ENCODE measurements around the gene MAGEB2. TPM values are rescaled to one million over a fixed set of nuclear protein-coding genes. Genes with fewer than 3 reads are reported as not detected.
"Not testable (repeated sequence)": the region's sequence is repeated elsewhere in the genome, so short reads cannot be mapped to it uniquely, and the experiment has no call there.

The MAGEB2 gene
- total RNA-seq = not detected in 2 replicates

DNA sequence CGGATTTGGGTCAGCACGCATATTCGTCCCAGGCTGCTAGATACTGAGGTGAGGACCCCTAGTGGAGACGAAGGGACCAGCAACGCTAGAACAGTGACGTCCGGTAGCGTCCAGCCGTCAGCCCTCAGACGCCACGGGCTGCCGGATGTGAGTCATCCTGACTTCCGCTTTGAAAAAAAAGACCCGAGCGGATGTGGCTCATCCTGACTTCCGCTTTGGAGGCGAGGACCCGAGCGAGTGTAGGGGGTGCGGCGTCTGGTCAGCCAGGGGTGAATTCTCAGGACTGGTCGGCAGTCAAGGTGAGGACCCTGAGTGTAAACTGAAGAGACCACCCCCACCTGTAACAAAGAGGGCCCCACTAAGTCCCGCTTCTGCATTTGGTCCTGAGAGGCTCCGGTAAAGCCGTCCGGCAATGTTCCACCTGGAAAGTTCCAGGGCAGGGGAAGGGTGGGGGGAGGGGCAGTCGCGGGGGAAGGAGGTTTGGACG is at the start of gene MAGEB2:
MAGEB2 (plus strand) TSS at position 207 of the 487 bp plus-strand sequence. CDS start 3,018 bp downstream, outside the sequence.
- DNase-seq = no peak

DNA sequence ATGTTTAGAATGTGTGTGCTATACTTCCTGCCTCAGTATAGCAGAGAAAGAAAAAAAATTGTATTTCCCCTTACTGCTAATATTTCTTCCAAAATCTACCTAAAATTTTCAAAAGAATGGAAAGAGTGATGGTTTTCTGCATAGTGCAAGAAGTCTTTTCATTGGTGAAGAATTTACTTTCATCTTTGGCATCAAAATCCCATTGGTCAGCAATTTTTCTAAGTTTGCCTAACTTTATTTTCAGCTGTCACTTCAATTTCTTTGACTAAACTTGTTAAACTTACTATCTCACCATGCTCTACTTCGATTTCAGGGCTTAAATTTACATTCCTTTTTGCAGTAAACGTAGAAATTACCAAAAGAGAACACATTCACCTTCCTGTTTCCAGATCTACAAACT is 44.5 kb upstream of the MAGEB2 start:
- DNase-seq = no peak

DNA sequence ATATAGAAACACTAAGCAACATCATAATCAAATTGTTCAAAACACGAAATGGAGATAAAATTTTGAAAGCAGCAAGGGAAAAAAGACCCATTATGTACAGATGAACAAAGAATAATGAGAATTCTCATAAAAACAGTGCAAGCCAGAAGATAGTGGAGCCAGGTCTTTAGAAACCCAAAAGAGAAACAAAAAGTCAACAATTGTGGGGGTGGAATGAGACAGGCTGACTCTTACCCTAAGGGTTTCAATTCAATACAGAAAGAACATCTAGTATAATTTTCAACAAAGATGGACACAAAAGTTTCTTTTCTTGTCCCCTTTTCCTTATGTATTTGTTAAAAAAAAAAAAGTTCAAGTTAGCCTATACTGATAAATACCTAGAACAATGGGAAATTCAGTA is 34.0 kb upstream of the MAGEB2 start:
- DNase-seq = no peak

GRCh38 chrX:30183554-30183953 is 31.8 kb upstream of the MAGEB2 start:
- DNase-seq = no peak

GRCh38 chrX:30190426-30190825 is 24.9 kb upstream of the MAGEB2 start:
- DNase-seq = no peak

- DNase-seq = not testable (repeated sequence)
Measured at GRCh38 chrX:30193910-30194309, 21.5 kb upstream of the MAGEB2 start.

- peak; percentile 6 for DNase-seq
Measured at GRCh38 chrX:30196322-30196721, 19.0 kb upstream of the MAGEB2 start.

- DNase-seq = no peak
Measured at GRCh38 chrX:30212172-30212571, 3.2 kb upstream of the MAGEB2 start.

DNA sequence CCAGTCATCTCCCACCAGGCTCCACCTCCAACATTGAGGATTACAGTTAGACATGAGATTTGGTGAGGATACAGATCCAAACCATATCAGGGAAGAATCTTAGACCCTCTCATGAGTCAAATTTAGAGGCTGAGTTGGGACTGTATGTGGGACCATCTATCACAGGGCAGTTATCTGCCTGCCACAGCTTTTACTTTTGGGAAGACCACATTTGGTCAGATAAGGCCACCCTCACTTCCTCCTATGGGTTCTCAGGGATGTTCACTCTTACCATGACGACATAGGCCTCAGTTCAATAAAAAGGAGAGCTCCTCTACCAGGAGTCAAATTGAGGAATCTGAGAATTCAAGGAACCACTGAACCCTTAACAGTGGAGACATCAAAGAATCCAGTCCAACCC is 2.1 kb downstream of the MAGEB2 start:
- no peak for DNase-seq

- DNase-seq = no peak
Measured at GRCh38 chrX:30219372-30219771, 4.0 kb downstream of the MAGEB2 start.

DNA sequence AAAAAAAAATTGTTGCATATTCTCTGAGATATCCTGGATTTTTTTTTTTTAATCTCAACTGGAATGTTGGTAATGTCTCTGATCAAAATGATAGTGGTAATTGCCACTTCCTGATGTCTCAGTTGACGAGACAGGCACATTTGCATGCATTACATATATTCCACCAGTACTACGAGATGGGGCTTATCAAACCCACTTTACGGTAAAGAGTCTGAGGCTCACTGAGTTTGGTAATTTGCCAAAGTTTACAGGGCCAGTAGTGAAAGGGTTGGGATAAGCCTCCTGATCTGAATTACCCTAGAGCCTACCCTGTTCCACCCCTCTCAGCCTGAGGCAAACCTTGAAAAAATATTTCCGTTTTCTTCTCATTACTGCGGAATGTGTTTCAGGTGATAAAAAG is 5.3 kb downstream of the MAGEB2 start:
- DNase-seq = no peak

DNA sequence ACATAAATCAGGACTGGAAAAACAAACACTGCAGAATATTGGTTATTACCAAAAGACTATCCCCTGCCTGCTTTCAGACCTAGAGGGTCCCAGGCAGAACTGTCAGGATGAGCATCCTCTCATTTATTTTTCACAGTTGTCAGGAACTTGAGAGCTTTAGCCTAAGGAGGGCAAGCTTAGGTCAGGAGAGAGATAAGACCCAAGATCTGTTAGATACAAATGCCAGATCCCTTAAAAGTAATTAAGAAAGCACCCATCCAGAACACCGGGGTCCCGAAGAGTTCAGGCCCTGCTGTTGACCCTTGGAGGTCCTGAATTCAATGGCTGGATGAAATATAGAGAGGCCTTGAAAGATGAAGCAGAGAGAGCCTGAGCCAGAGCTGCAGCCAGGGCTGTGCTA is 9.2 kb downstream of the MAGEB2 start:
- no peak for DNase-seq

DNA sequence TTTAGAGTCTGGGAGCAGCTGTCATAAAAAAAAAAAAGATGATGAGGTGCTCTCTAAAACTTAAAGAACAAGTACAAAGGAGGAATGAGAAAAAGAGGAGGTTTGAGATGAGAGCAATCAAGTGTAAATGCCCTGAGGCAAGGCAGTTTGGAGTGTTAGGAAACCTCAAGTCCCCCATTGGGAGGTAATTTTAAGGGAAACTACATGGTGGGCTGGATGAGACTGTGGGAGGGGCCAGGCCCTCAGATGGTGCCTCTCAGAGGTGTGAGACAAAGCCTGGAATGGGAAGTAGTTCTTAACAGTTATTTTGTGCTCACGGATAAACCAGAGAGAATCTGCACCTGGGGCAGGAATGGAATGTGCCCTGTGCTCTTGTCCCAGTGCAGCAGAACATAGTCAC is 13.2 kb downstream of the MAGEB2 start:
- no peak for DNase-seq

GRCh38 chrX:30230395-30230794 is 15.0 kb downstream of the MAGEB2 start, which contains the start of gene MAGEB3:
Gene MAGEB3 (plus strand): TSS chrX:30230657. CDS start chrX:30235925, 5,268 bp downstream.
- DNase-seq = no peak

GRCh38 chrX:30241724-30242415 is 26.5 kb downstream of the MAGEB2 start, which contains the start of gene MAGEB4:
Gene MAGEB4 (plus strand): TSS chrX:30242000. CDS start chrX:30242136, 136 bp downstream.
- no peak for DNase-seq

GRCh38 chrX:30246769-30247489 is 31.6 kb downstream of the MAGEB2 start, which contains the start of gene MAGEB1:
Gene MAGEB1 (plus strand): TSS chrX:30247146. CDS start chrX:30250494, 3,348 bp downstream.
- no peak for DNase-seq

GRCh38 chrX:30248854-30249253 is 33.5 kb downstream of the MAGEB2 start:
- DNase-seq = no peak

GRCh38 chrX:30253257-30253656 is 37.9 kb downstream of the MAGEB2 start:
- no peak for DNase-seq

DNA sequence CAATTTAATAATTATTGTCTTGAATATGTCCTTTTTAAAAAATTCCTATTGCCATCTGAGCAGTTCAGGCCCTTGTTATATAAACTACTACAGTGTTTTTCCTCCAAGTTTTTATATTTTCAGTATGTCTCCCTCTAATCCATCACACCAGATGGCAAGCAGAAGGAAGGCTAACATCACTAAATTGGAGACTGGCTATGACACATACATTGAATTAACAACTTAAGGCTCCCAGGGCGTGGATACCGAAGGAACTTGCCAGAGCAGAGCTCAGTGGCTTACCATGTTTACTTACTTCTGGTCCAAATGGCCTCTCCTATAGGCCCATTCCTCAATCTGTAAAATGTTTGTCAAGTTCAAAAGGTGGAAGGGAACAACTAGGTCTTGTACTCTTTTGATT is 44.6 kb downstream of the MAGEB2 start:
- DNase-seq = no peak

GRCh38 chrX:30261012-30261411 is 45.6 kb downstream of the MAGEB2 start:
- DNase-seq = no peak

DNA sequence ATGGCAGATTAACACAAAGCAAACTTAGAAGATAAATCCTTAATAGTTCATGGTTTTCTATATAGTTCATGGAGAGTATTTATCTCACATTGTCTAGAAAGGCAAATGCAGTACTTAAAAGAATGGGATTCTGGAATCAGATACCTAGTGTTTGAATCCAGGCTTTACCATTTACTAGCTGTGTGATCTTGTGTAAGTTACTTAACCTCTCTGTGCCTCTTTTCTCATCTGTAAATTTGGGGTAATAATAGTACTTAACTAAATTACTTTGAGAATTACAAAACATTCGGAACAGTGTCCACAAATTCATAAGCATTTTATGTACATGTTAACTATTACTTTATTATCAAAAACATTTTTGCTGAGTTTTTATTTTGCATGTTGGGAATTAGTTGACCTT is 47.4 kb downstream of the MAGEB2 start:
- no peak for DNase-seq
